IPS-20b (cell line): ENCODE data around the gene KIAA0232.

Experiments
- H3K27ac ChIP-seq: one replicate; pipeline ENCODE4 v1.5.1; 2013; ENCODE audit warnings: low read length
- H3K27me3 ChIP-seq: 2 replicates; pipeline ENCODE4 v1.6.1; 2013; ENCODE audit warnings: mild to moderate bottlenecking, low read length, inconsistent platforms; ENCODE audit not compliant: insufficient read depth
- H3K36me3 ChIP-seq: 2 replicates; pipeline ENCODE4 v1.6.1; 2013; ENCODE audit warnings: low read depth, mild to moderate bottlenecking, inconsistent platforms, low read length, moderate library complexity; ENCODE audit not compliant: insufficient read depth
- H3K4me1 ChIP-seq: 2 replicates; pipeline ENCODE4 v1.6.1; 2013; ENCODE audit warnings: mild to moderate bottlenecking, control low read depth, inconsistent platforms, low read length, moderate library complexity; ENCODE audit not compliant: insufficient read depth
- H3K4me3 ChIP-seq: 2 replicates; pipeline ENCODE4 v1.5.1; 2013; ENCODE audit warnings: mild to moderate bottlenecking, low read length, inconsistent platforms
- H3K9ac ChIP-seq: 2 replicates; pipeline ENCODE4 v1.6.1; 2013; ENCODE audit warnings: low read depth, mild to moderate bottlenecking, inconsistent platforms, low read length, moderate library complexity
- H3K9me3 ChIP-seq: 2 replicates; pipeline ENCODE4 v1.6.1; 2013; ENCODE audit warnings: mild to moderate bottlenecking, low read depth, low read length, inconsistent platforms; ENCODE audit not compliant: insufficient read depth

Gene KIAA0232

GRCh38 chr4:6802626-6803025 is 20.1 kb downstream of the KIAA0232 start:
- Histone ChIP-seq H3K9ac (no peak overlapping the region), H3K4me1 (peaks cover 10% of the 10 kb centered on the region; the same call in 1 of the 2 replicates), H3K9me3 (no peaks in the 10 kb centered on the region), H3K27ac (no peak overlapping the region), H3K27me3 (no peaks in the 10 kb centered on the region), H3K4me3 (no peak overlapping the region), H3K36me3 (peaks cover 6% of the 10 kb centered on the region; the same call in 1 of the 2 replicates)

GRCh38 chr4:6803246-6803645 is 20.7 kb downstream of the KIAA0232 start:
- H3K27ac ChIP-seq: no peak overlapping the region
- no peaks in the 10 kb centered on the region for H3K9me3 ChIP-seq
- H3K27me3 ChIP-seq: no peaks in the 10 kb centered on the region
- H3K36me3 ChIP-seq: peaks cover 6% of the 10 kb centered on the region; the same call in 1 of the 2 replicates
- H3K9ac ChIP-seq: no peak overlapping the region
- H3K4me3 ChIP-seq: no peak overlapping the region
- peaks cover 10% of the 10 kb centered on the region; the same call in 1 of the 2 replicates for H3K4me1 ChIP-seq

DNA sequence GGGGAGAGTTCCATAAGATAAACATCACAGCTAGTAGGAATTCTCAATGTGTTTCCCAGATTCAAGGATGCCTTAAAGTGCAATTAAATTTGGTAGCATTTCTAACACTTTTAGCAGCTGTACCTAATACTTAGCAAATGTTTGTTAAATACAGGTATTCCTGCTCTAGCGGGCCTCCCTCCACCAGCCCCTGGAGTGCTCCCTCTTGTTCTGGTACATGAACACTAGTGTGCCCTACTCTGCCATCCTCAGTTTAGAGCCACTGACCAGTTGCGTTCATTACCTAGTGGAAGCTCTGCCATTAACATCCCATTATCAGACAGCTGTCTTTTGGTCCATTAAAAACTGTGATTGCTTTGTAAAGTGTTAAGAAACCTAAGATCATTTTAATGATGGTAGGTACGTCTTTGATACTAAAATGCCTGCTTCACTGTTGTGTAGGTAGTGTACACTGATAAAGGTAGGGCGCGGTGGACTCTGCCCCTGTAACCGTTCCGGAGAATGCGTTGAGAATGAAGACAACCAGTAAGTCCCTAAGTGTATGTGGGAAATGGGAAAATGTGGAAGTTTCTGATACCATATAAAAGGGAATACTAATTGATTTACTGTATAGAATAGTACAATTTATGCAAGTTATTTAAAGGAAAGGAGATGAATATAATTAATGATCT is 21.7 kb downstream of the KIAA0232 start:
- H3K9me3 ChIP-seq: no peaks in the 10 kb centered on the region
- H3K4me3 ChIP-seq: no peak overlapping the region
- no peaks in the 10 kb centered on the region for H3K36me3 ChIP-seq
- no peaks in the 10 kb centered on the region for H3K27me3 ChIP-seq
- H3K27ac ChIP-seq: no peak overlapping the region
- H3K9ac ChIP-seq: no peak overlapping the region
- H3K4me1 ChIP-seq: peaks cover 10% of the 10 kb centered on the region; the same call in 1 of the 2 replicates

DNA sequence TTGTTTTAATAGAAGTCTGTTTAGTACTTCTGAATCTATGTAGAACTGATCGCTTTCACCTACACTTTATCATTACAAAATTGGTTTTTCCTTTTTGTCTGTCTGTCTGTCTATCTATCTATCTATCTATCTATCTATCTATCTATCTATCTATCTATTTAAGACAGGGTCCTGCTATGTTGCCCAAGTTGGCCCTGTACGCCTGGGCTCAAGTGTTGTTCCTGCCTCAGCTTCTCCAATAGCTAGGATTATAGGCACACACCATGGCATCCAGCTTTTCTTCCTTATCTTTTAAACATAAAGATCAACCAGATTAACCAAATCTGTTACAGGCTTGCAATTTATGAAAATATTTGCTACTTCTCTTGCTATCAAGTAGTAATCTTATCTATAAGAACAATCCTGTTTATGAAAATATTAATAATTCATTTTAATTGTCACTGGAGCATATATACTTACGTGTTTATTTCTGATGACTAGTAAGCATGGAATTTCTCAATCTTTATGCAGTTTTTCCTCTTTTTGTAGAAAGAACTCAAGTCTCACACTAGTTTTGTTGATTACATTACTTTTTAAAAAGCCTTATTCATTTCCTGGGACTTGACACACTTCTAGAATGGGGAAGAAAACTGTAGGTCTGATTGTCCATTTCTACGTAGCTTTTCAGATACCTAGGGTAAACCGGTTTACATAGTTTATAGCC is 24.5 kb downstream of the KIAA0232 start:
- Histone ChIP-seq H3K4me3 (no peak overlapping the region), H3K9ac (no peak overlapping the region), H3K9me3 (no peaks in the 10 kb centered on the region), H3K36me3 (no peaks in the 10 kb centered on the region), H3K4me1 (peaks cover 13% of the 10 kb centered on the region; the same call in 1 of the 2 replicates), H3K27ac (no peak overlapping the region), H3K27me3 (no peaks in the 10 kb centered on the region)

GRCh38 chr4:6808259-6808658 is 25.7 kb downstream of the KIAA0232 start:
- Histone ChIP-seq H3K27ac (no peak overlapping the region), H3K9me3 (no peaks in the 10 kb centered on the region), H3K4me3 (no peak overlapping the region), H3K9ac (no peak overlapping the region), H3K36me3 (no peaks in the 10 kb centered on the region), H3K4me1 (peaks cover 14% of the 10 kb centered on the region; the same call in 1 of the 2 replicates), H3K27me3 (no peaks in the 10 kb centered on the region)

- Histone ChIP-seq H3K4me3 (no peak overlapping the region), H3K9me3 (no peaks in the 10 kb centered on the region), H3K36me3 (no peaks in the 10 kb centered on the region), H3K4me1 (peaks cover 4% of the 10 kb centered on the region; the same call in 1 of the 2 replicates), H3K27me3 (no peaks in the 10 kb centered on the region), H3K9ac (no peak overlapping the region), H3K27ac (no peak overlapping the region)
These were observed 28.6 kb downstream of the KIAA0232 start for GRCh38 chr4:6811165-6811564.

DNA sequence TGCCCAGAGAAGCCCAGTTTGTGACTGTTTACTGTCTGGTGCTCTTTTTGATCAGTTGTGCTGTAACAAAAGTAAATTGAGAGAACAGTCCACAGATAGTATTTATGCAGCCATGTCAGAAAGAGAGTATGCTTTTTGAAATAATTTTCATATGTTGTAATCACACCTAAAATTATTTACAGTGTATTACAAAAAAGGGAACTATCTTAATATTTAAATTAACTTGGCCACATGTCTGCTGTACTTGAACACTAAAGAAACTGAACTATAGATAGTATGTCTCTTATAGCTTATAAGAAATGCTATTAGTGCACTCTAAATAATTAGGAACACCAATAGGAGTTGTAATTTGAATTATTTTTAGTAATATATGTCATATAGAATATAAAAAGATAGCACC is 30.2 kb downstream of the KIAA0232 start:
- no peaks in the 10 kb centered on the region for H3K36me3 ChIP-seq
- no peak overlapping the region for H3K4me3 ChIP-seq
- no peak overlapping the region for H3K9ac ChIP-seq
- peaks cover 4% of the 10 kb centered on the region; the same call in 1 of the 2 replicates for H3K4me1 ChIP-seq
- no peaks in the 10 kb centered on the region for H3K27me3 ChIP-seq
- H3K27ac ChIP-seq: no peak overlapping the region
- H3K9me3 ChIP-seq: peaks cover 3% of the 10 kb centered on the region; the same call in 1 of the 2 replicates

DNA sequence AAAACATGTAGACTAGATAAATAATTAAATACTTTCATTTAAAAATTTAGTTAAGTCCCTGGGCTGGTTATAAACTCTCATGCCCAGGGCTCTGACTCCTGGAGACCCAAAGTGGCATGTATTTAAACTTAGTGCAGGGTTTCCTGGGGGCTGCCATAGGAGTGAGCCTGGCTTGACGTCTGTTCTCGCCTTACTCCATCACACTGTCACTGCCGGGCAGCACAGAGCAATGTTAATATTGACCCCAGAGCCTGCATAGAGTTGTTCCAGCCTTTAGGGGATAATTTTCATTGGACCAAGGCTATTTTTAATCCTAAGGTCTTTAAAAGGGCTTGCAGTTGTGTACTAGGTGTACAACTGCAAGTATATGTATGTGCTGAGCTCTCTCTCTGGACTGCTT is 31.2 kb downstream of the KIAA0232 start:
- H3K4me3 ChIP-seq: no peak overlapping the region
- no peak overlapping the region for H3K9ac ChIP-seq
- peaks cover 10% of the 10 kb centered on the region for H3K9me3 ChIP-seq
- H3K27me3 ChIP-seq: no peaks in the 10 kb centered on the region
- H3K36me3 ChIP-seq: peaks cover 5% of the 10 kb centered on the region; the same call in 1 of the 2 replicates
- peaks cover 4% of the 10 kb centered on the region; the same call in 1 of the 2 replicates for H3K4me1 ChIP-seq
- H3K27ac ChIP-seq: no peak overlapping the region

- no peak overlapping the region for H3K27ac ChIP-seq
- no peak overlapping the region for H3K9ac ChIP-seq
- peaks cover 4% of the 10 kb centered on the region; the same call in 1 of the 2 replicates for H3K4me1 ChIP-seq
- H3K9me3 ChIP-seq: peaks cover 25% of the 10 kb centered on the region
- H3K36me3 ChIP-seq: peaks cover 10% of the 10 kb centered on the region; the same call in 1 of the 2 replicates
- H3K4me3 ChIP-seq: no peak overlapping the region
- no peaks in the 10 kb centered on the region for H3K27me3 ChIP-seq
These were observed 32.7 kb downstream of the KIAA0232 start for GRCh38 chr4:6815029-6815836.

GRCh38 chr4:6819295-6819694 is 36.8 kb downstream of the KIAA0232 start:
- no peak overlapping the region for H3K9ac ChIP-seq
- no peak overlapping the region for H3K27ac ChIP-seq
- no peaks in the 10 kb centered on the region for H3K4me1 ChIP-seq
- H3K36me3 ChIP-seq: peaks cover 14% of the 10 kb centered on the region
- no peaks in the 10 kb centered on the region for H3K27me3 ChIP-seq
- no peak overlapping the region for H3K4me3 ChIP-seq
- peaks cover 25% of the 10 kb centered on the region for H3K9me3 ChIP-seq

- Histone ChIP-seq H3K9me3 (peaks cover 25% of the 10 kb centered on the region), H3K4me3 (no peak overlapping the region), H3K27ac (no peak overlapping the region), H3K4me1 (no peaks in the 10 kb centered on the region), H3K9ac (no peak overlapping the region), H3K36me3 (peaks cover 28% of the 10 kb centered on the region), H3K27me3 (no peaks in the 10 kb centered on the region)
These were observed 38.2 kb downstream of the KIAA0232 start for GRCh38 chr4:6820695-6821094.
